Mucosa of descending colon (tissue), 3 donors: ENCODE measurements around the gene ITCH. TPM values are rescaled to one million over a fixed set of nuclear protein-coding genes. Genes with fewer than 3 reads are reported as not detected.

Source experiments
- ATAC-seq: fragments of 200-7000 bp; cut with Tn5 transposase; one replicate; pipeline ENCODE4 v1.9.1; 2020; ENCODE audit warnings: mild to moderate bottlenecking, moderate library complexity
- DNase-seq, 3 donors: peaks; one replicate each; pipeline ENCODE4 v3.0.0-alpha.2; 2020
- H3K36me3 ChIP-seq: fragments of 200-600 bp; one replicate; pipeline ENCODE4 v1.8.0; 2021; ENCODE audit warnings: low read depth, mild to moderate bottlenecking
- H3K4me1 ChIP-seq: fragments of 200-600 bp; one replicate; pipeline ENCODE4 v1.8.0; 2021; ENCODE audit warnings: low read depth, mild to moderate bottlenecking
- H3K4me3 ChIP-seq: fragments of 200-600 bp; one replicate; pipeline ENCODE4 v1.8.0; 2021; ENCODE audit warnings: mild to moderate bottlenecking
- H3K9me3 ChIP-seq: fragments of 200-600 bp; one replicate; pipeline ENCODE4 v1.8.0; 2021; ENCODE audit warnings: mild to moderate bottlenecking
- CTCF ChIP-seq: fragments of 200-600 bp; IDR thresholded peaks from one replicate; pipeline ENCODE4 v1.8.0; 2022; ENCODE audit warnings: antibody characterized with exemption, mild to moderate bottlenecking
- intact Hi-C, 2 donors: fragments of 100-400 bp; cut with DNase I in 1 of 2; cut with micrococcal nuclease in 1 of 2; formaldehyde crosslinking; loops; one replicate each; pipeline versions ENCODE4 v1.11.0 to v1.11.1; 2022; cut with DNase I, micrococcal nuclease
- total RNA-seq, 3 donors: library from RNA; stranded (reverse); fragmentation: NEBNext Ultra II Directional in 2 of 3; extraction: Animal tissue kit (Norgen Biotek cat#: 25700) in 2 of 3; gene quantifications; one replicate each; pipeline versions ENCODE4 v1.2.1 to v1.2.4, GENCODE V29; 2021 to 2023
- donor health status: DM: no; HTN: no; CAD: no; lungs with moderate emphysema.
- donor health status: DM: no; HTN: no; CAD: no.
- donor health status: DM: no; HTN: yes; CAD: no.

Gene ITCH
- total RNA-seq, 3 donors from 2014 or later, result 60.0 to 81.0 (median 75.0) TPM

- no peaks in the 10 kb centered on the region for H3K4me1 ChIP-seq
- no peaks in the 10 kb centered on the region for H3K9me3 ChIP-seq
- H3K36me3 ChIP-seq, result peaks cover 16% of the 10 kb centered on the region
- no peak overlapping the region for H3K4me3 ChIP-seq
- DNase-seq (peak in 2 of 3 donors; percentile 17 to 23), ATAC-seq (no peak)
- no peak for TF ChIP-seq CTCF
- intact Hi-C loops, result no loop called here
These were observed 171.5 kb downstream of the ITCH start for GRCh38 chr20:34534391-34535165.

- peaks cover 16% of the 10 kb centered on the region for H3K36me3 ChIP-seq
- no peak for TF ChIP-seq CTCF
- H3K9me3 ChIP-seq, result no peaks in the 10 kb centered on the region
- ATAC-seq (no peak), DNase-seq (peak in 2 of 3 donors; percentile 10 to 14)
- intact Hi-C loops, result no loop called here
- no peaks in the 10 kb centered on the region for H3K4me1 ChIP-seq
- no peak overlapping the region for H3K4me3 ChIP-seq
These were observed 172.3 kb downstream of the ITCH start for GRCh38 chr20:34535301-34535840.

GRCh38 chr20:34535857-34536256 lies 172.8 kb downstream of the ITCH start:
- Histone ChIP-seq H3K4me1 (no peaks in the 10 kb centered on the region), H3K36me3 (peaks cover 21% of the 10 kb centered on the region), H3K4me3 (no peak overlapping the region), H3K9me3 (no peaks in the 10 kb centered on the region)
- DNase-seq, result peak in 1 of 3 donors; percentile 13
- no peak for ATAC-seq
- intact Hi-C loops, result no loop called here
- no peak for TF ChIP-seq CTCF

- intact Hi-C loops, result no loop called here
- H3K36me3 ChIP-seq, result peaks cover 23% of the 10 kb centered on the region
- ATAC-seq, result peak; percentile 69
These were observed 173.8 kb downstream of the ITCH start for GRCh38 chr20:34536798-34537394.

GRCh38 chr20:34537651-34538050 lies 174.6 kb downstream of the ITCH start:
- Histone ChIP-seq H3K36me3 (peaks cover 23% of the 10 kb centered on the region), H3K4me1 (no peaks in the 10 kb centered on the region), H3K9me3 (no peaks in the 10 kb centered on the region), H3K4me3 (no peak overlapping the region)
- DNase-seq (peak in 2 of 3 donors; percentile 22 to 46), ATAC-seq (no peak)
- no peak for TF ChIP-seq CTCF
- intact Hi-C loops, result no loop called here

More at GRCh38 chr20:34536798-34537394, 173.8 kb downstream of the ITCH start:
- no peaks in the 10 kb centered on the region for H3K9me3 ChIP-seq
- peak; percentile 58 to 80 (median 70) for DNase-seq
- H3K4me1 ChIP-seq, result no peaks in the 10 kb centered on the region
- TF ChIP-seq CTCF, result no peak
- H3K4me3 ChIP-seq, result no peak overlapping the region
